ENCODE data around the gene PPP3CA. TPM values are rescaled to one million over a fixed set of nuclear protein-coding genes. Genes with fewer than 3 reads are reported as not detected.

Gene PPP3CA
- total and polyA plus RNA-seq, 2 experiments from 2014 or later = 27.0 to 45.2 TPM

DNA sequence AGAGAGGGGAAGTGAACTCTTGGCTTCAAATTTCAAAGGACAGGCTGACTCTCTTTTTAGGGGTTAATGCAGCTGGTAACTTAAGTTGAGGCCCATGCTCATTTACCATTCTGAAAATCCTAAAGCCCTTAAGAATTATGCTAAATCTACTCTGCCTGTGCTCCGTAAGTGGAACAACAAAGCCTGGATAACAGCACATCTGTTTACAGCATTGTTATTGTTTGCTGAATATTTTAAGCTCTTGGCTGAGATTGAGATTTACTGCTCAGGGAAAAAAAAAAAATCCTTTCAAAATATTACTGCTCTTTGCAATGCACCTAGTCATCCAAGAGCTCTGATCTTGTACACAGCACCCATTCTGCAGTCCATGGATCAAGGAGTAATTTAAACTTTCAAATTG, 17.7 kb downstream of the PPP3CA start (continued):
- TF ChIP-seq, protein P1, sequence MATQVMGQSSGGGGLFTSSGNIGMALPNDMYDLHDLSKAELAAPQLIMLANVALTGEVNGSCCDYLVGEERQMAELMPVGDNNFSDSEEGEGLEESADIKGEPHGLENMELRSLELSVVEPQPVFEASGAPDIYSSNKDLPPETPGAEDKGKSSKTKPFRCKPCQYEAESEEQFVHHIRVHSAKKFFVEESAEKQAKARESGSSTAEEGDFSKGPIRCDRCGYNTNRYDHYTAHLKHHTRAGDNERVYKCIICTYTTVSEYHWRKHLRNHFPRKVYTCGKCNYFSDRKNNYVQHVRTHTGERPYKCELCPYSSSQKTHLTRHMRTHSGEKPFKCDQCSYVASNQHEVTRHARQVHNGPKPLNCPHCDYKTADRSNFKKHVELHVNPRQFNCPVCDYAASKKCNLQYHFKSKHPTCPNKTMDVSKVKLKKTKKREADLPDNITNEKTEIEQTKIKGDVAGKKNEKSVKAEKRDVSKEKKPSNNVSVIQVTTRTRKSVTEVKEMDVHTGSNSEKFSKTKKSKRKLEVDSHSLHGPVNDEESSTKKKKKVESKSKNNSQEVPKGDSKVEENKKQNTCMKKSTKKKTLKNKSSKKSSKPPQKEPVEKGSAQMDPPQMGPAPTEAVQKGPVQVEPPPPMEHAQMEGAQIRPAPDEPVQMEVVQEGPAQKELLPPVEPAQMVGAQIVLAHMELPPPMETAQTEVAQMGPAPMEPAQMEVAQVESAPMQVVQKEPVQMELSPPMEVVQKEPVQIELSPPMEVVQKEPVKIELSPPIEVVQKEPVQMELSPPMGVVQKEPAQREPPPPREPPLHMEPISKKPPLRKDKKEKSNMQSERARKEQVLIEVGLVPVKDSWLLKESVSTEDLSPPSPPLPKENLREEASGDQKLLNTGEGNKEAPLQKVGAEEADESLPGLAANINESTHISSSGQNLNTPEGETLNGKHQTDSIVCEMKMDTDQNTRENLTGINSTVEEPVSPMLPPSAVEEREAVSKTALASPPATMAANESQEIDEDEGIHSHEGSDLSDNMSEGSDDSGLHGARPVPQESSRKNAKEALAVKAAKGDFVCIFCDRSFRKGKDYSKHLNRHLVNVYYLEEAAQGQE (IDR thresholded peaks at IDR 0.05; ENCODE audit: unreplicated experiment) = no peak
- TF ChIP-seq, protein P2, sequence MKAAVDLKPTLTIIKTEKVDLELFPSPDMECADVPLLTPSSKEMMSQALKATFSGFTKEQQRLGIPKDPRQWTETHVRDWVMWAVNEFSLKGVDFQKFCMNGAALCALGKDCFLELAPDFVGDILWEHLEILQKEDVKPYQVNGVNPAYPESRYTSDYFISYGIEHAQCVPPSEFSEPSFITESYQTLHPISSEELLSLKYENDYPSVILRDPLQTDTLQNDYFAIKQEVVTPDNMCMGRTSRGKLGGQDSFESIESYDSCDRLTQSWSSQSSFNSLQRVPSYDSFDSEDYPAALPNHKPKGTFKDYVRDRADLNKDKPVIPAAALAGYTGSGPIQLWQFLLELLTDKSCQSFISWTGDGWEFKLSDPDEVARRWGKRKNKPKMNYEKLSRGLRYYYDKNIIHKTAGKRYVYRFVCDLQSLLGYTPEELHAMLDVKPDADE (IDR thresholded peaks at IDR 0.05) = no peak

DNA sequence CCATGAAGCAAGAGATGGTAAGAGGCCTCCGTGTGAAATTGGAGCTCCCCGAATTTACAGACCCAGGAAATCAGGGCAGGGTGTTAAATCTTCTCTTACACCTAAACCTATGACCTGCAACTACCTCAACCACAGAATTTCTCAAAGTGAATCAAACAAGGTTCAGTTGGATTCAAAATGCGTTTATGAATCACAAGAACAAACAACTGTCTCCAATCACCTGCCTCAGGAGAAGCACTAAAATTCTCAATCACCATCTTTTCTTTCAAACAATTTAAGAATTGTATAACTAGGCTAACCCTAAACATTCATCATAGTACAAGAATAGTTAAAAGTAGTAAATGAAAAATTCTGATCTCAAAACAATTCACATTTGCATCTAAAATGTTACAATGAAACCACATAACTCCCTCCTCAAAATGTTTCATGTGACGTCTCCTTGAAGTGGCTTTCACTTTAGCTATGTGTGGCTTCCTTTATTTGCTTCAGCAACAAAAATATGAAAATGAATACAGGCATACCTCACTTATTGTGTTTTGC, 19.2 kb downstream of the PPP3CA start:
- Histone ChIP-seq H3K4me2 (0 out of 2 replicates have a peak overlapping the region, but pooled peaks have one; percentile 16), H3F3A (replicated peaks; ENCODE audit: low read depth) (no peaks in the 10 kb centered on the region), H3K4me3 (no peak overlapping the region), H3K27ac (ENCODE audit: low read depth) (no peak overlapping the region), H3K36me3 (ENCODE audit: insufficient read depth) (no peaks in the 10 kb centered on the region), H3K4me1 (ENCODE audit: insufficient read depth) (peaks cover 67% of the 10 kb centered on the region), H3K79me2 (replicated peaks; ENCODE audit: insufficient read depth) (peaks cover 59% of the 10 kb centered on the region), H3K9me2 (ENCODE audit: insufficient read depth) (no peaks in the 10 kb centered on the region), H3K27me3 (ENCODE audit: insufficient read depth) (no peaks in the 10 kb centered on the region), H4K20me1 (replicated peaks; ENCODE audit: insufficient read depth) (no peaks in the 10 kb centered on the region; the same call in 1 of the 2 replicates), H2AFZ (no peak overlapping the region)
- Mint-ChIP-seq H3K27me3 (ENCODE audit: insufficient read depth, low read depth, poor library complexity) (no peaks in the 10 kb centered on the region), H3K9me3 (no peaks in the 10 kb centered on the region), H3K4me3 (peak overlapping the region; percentile 26; the same call in 1 of the 3 replicates), H3K4me1 (peaks cover 84% of the 10 kb centered on the region), H3K27ac (no peak overlapping the region), H3K36me3 (ENCODE audit: low read depth) (no peaks in the 10 kb centered on the region)
- ATAC-seq = no peak
- TF ChIP-seq, protein P3, sequence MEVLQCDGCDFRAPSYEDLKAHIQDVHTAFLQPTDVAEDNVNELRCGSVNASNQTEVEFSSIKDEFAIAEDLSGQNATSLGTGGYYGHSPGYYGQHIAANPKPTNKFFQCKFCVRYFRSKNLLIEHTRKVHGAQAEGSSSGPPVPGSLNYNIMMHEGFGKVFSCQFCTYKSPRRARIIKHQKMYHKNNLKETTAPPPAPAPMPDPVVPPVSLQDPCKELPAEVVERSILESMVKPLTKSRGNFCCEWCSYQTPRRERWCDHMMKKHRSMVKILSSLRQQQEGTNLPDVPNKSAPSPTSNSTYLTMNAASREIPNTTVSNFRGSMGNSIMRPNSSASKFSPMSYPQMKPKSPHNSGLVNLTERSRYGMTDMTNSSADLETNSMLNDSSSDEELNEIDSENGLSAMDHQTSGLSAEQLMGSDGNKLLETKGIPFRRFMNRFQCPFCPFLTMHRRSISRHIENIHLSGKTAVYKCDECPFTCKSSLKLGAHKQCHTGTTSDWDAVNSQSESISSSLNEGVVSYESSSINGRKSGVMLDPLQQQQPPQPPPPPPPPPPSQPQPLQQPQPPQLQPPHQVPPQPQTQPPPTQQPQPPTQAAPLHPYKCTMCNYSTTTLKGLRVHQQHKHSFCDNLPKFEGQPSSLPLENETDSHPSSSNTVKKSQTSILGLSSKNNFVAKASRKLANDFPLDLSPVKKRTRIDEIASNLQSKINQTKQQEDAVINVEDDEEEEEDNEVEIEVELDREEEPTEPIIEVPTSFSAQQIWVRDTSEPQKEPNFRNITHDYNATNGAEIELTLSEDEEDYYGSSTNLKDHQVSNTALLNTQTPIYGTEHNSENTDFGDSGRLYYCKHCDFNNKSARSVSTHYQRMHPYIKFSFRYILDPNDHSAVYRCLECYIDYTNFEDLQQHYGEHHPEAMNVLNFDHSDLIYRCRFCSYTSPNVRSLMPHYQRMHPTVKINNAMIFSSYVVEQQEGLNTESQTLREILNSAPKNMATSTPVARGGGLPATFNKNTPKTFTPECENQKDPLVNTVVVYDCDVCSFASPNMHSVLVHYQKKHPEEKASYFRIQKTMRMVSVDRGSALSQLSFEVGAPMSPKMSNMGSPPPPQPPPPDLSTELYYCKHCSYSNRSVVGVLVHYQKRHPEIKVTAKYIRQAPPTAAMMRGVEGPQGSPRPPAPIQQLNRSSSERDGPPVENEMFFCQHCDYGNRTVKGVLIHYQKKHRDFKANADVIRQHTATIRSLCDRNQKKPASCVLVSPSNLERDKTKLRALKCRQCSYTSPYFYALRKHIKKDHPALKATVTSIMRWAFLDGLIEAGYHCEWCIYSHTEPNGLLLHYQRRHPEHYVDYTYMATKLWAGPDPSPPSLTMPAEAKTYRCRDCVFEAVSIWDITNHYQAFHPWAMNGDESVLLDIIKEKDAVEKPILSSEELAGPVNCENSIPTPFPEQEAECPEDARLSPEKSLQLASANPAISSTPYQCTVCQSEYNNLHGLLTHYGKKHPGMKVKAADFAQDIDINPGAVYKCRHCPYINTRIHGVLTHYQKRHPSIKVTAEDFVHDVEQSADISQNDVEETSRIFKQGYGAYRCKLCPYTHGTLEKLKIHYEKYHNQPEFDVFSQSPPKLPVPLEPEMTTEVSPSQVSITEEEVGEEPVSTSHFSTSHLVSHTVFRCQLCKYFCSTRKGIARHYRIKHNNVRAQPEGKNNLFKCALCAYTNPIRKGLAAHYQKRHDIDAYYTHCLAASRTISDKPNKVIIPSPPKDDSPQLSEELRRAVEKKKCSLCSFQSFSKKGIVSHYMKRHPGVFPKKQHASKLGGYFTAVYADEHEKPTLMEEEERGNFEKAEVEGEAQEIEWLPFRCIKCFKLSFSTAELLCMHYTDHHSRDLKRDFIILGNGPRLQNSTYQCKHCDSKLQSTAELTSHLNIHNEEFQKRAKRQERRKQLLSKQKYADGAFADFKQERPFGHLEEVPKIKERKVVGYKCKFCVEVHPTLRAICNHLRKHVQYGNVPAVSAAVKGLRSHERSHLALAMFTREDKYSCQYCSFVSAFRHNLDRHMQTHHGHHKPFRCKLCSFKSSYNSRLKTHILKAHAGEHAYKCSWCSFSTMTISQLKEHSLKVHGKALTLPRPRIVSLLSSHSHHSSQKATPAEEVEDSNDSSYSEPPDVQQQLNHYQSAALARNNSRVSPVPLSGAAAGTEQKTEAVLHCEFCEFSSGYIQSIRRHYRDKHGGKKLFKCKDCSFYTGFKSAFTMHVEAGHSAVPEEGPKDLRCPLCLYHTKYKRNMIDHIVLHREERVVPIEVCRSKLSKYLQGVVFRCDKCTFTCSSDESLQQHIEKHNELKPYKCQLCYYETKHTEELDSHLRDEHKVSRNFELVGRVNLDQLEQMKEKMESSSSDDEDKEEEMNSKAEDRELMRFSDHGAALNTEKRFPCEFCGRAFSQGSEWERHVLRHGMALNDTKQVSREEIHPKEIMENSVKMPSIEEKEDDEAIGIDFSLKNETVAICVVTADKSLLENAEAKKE (CRISPR knock-in tag; IDR thresholded peaks at IDR 0.05) = no peak
- TF ChIP-seq EZH2 (IDR thresholded peaks at IDR 0.05; ENCODE audit: low read depth, unreplicated experiment) = no peak
- peak; percentile 21 for DNase-seq (ENCODE audit: low spot score)
